GM19239 (cell line): ENCODE measurements around the gene CLCN4.

Source experiments
- DNase-seq: peaks from one replicate; pipeline ENCODE4 v3.0.0; 2011; ENCODE audit warnings: low spot score; ENCODE audit not compliant: insufficient read length
- FAIRE-seq: peaks from 2 replicates; lab custom pipeline; 2011; peaks lifted over from hg19 to GRCh38; lab: Jason Lieb, UNC

CLCN4 gene

GRCh38 chrX:10233173-10233572 lies 76.4 kb downstream of the CLCN4 start:
- FAIRE-seq = no peak
- DNase-seq = no peak

GRCh38 chrX:10233696-10234095 lies 76.9 kb downstream of the CLCN4 start:
- no peak for DNase-seq
- FAIRE-seq = no peak

- FAIRE-seq = no peak
- DNase-seq = no peak
Measured at GRCh38 chrX:10235851-10236250, 79.1 kb downstream of the CLCN4 start.

GRCh38 chrX:10237241-10237640 lies 80.5 kb downstream of the CLCN4 start:
- DNase-seq = no peak
- no peak for FAIRE-seq

- FAIRE-seq = no peak
Measured at GRCh38 chrX:10239611-10240064, 82.9 kb downstream of the CLCN4 start.

GRCh38 chrX:10240918-10241317 lies 84.1 kb downstream of the CLCN4 start:
- DNase-seq = no peak
- FAIRE-seq = no peak

More at GRCh38 chrX:10239611-10240064, 82.9 kb downstream of the CLCN4 start:
- DNase-seq = no peak

- DNase-seq (no peak), FAIRE-seq (no peak)
Measured at GRCh38 chrX:10242026-10242425, 85.3 kb downstream of the CLCN4 start.

- DNase-seq (no peak), FAIRE-seq (no peak)
Measured at GRCh38 chrX:10243106-10243505, 86.3 kb downstream of the CLCN4 start.

GRCh38 chrX:10244915-10245622 lies 88.3 kb downstream of the CLCN4 start:
- FAIRE-seq = no peak
- no peak for DNase-seq

GRCh38 chrX:10245886-10246285 lies 89.1 kb downstream of the CLCN4 start:
- DNase-seq = no peak
- FAIRE-seq = no peak

- DNase-seq (no peak), FAIRE-seq (no peak)
Measured at GRCh38 chrX:10246297-10246696, 89.5 kb downstream of the CLCN4 start.

GRCh38 chrX:10246846-10247245 lies 90.1 kb downstream of the CLCN4 start:
- DNase-seq (no peak), FAIRE-seq (no peak)

GRCh38 chrX:10254739-10255138 lies 98.0 kb downstream of the CLCN4 start:
- DNase-seq = no peak
- FAIRE-seq = no peak

GRCh38 chrX:10259716-10260115 lies 102.9 kb downstream of the CLCN4 start:
- DNase-seq = no peak
- FAIRE-seq = no peak

GRCh38 chrX:10265775-10266174 lies 109.0 kb downstream of the CLCN4 start:
- DNase-seq (no peak), FAIRE-seq (no peak)

GRCh38 chrX:10278716-10279115 lies 121.9 kb downstream of the CLCN4 start:
- DNase-seq = no peak
- no peak for FAIRE-seq

- FAIRE-seq = no peak
- no peak for DNase-seq
Measured at GRCh38 chrX:10280071-10280470, 123.3 kb downstream of the CLCN4 start.

- DNase-seq = no peak
- no peak for FAIRE-seq
Measured at GRCh38 chrX:10282490-10282889, 125.7 kb downstream of the CLCN4 start.

- DNase-seq (no peak), FAIRE-seq (no peak)
Measured at GRCh38 chrX:10286195-10286594, 129.4 kb downstream of the CLCN4 start.
